Activated T-helper 17 cell treated with anti-CD3 and anti-CD28 coated beads, Interleukin-2, amount 50 U/mL, for 72 hours (primary cell): ENCODE measurements around the gene RSRP1. TPM values are rescaled to one million over a fixed set of nuclear protein-coding genes. Genes with fewer than 3 reads are reported as not detected.

Experiments
- ATAC-seq: fragments of 150-1000 bp; cut with Tn5 transposase; replicated peaks from 2 replicates; pipeline ENCODE4 v1.10.0; 2021; ENCODE audit warnings: mild to moderate bottlenecking, moderate library complexity
- H3K27ac Mint-ChIP-seq: one replicate; pipeline ENCODE4 v1.8.0; 2022; ENCODE audit warnings: mixed read lengths
- H3K27me3 Mint-ChIP-seq: one replicate; pipeline ENCODE4 v1.8.0; 2022; ENCODE audit warnings: mixed read lengths
- H3K36me3 Mint-ChIP-seq: one replicate; pipeline ENCODE4 v1.8.0; 2022; ENCODE audit warnings: low read depth, mild to moderate bottlenecking, mixed read lengths
- H3K4me1 Mint-ChIP-seq: one replicate; pipeline ENCODE4 v1.8.0; 2022; ENCODE audit warnings: mixed read lengths
- H3K4me3 Mint-ChIP-seq: one replicate; pipeline ENCODE4 v1.8.0; 2022; ENCODE audit warnings: mild to moderate bottlenecking, mixed read lengths
- H3K9me3 Mint-ChIP-seq: one replicate; pipeline ENCODE4 v1.8.0; 2022; ENCODE audit warnings: mixed read lengths
- total RNA-seq, 2 donors: library from RNA; stranded (reverse); gene quantifications; one replicate each; pipeline ENCODE4 v1.2.3, GENCODE V29; 2022

The RSRP1 gene
- total RNA-seq, 2 donors from 2014 or later: 120 to 228 TPM

GRCh38 chr1:25197235-25197975 lies 49.8 kb downstream of the RSRP1 start:
- no peak for ATAC-seq

GRCh38 chr1:25196830-25197229 lies 50.4 kb downstream of the RSRP1 start:
- Mint-ChIP-seq H3K9me3 (no peaks in the 10 kb centered on the region), H3K4me1 (peaks cover 6% of the 10 kb centered on the region), H3K27me3 (peaks cover 6% of the 10 kb centered on the region), H3K4me3 (no peak overlapping the region), H3K27ac (no peak overlapping the region), H3K36me3 (no peaks in the 10 kb centered on the region)
- no peak for ATAC-seq

More at GRCh38 chr1:25197235-25197975, 49.8 kb downstream of the RSRP1 start:
- no peak overlapping the region for H3K4me3 Mint-ChIP-seq
- no peaks in the 10 kb centered on the region for H3K9me3 Mint-ChIP-seq
- H3K4me1 Mint-ChIP-seq: peaks cover 6% of the 10 kb centered on the region
- no peak overlapping the region for H3K27ac Mint-ChIP-seq
- H3K36me3 Mint-ChIP-seq: no peaks in the 10 kb centered on the region
- peaks cover 6% of the 10 kb centered on the region for H3K27me3 Mint-ChIP-seq

GRCh38 chr1:25195835-25196234 lies 51.4 kb downstream of the RSRP1 start:
- Mint-ChIP-seq H3K4me1 (peaks cover 6% of the 10 kb centered on the region), H3K36me3 (no peaks in the 10 kb centered on the region)

GRCh38 chr1:25194572-25195020 lies 52.7 kb downstream of the RSRP1 start:
- no peak overlapping the region for H3K4me3 Mint-ChIP-seq
- H3K4me1 Mint-ChIP-seq: peaks cover 6% of the 10 kb centered on the region
- H3K36me3 Mint-ChIP-seq: no peaks in the 10 kb centered on the region
- H3K27me3 Mint-ChIP-seq: peaks cover 6% of the 10 kb centered on the region
- no peak for ATAC-seq
- no peak overlapping the region for H3K27ac Mint-ChIP-seq
- no peaks in the 10 kb centered on the region for H3K9me3 Mint-ChIP-seq

More at GRCh38 chr1:25195835-25196234, 51.4 kb downstream of the RSRP1 start:
- no peak for ATAC-seq
- Mint-ChIP-seq H3K27me3 (peaks cover 6% of the 10 kb centered on the region), H3K27ac (no peak overlapping the region), H3K4me3 (no peak overlapping the region), H3K9me3 (no peaks in the 10 kb centered on the region)

GRCh38 chr1:25194054-25194453 lies 53.2 kb downstream of the RSRP1 start:
- Mint-ChIP-seq H3K4me1 (peaks cover 6% of the 10 kb centered on the region), H3K36me3 (no peaks in the 10 kb centered on the region), H3K27me3 (peaks cover 6% of the 10 kb centered on the region), H3K4me3 (no peak overlapping the region), H3K9me3 (no peaks in the 10 kb centered on the region), H3K27ac (no peak overlapping the region)
- no peak for ATAC-seq

- Mint-ChIP-seq H3K27me3 (peaks cover 6% of the 10 kb centered on the region), H3K4me3 (no peak overlapping the region), H3K9me3 (no peaks in the 10 kb centered on the region), H3K36me3 (no peaks in the 10 kb centered on the region), H3K27ac (no peak overlapping the region), H3K4me1 (peaks cover 6% of the 10 kb centered on the region)
- no peak for ATAC-seq
Measured at GRCh38 chr1:25193229-25193628, 54.0 kb downstream of the RSRP1 start.

Other genes starting within 250 kb of the RSRP1 start
- 10 to 100 TPM; 39.1 to 46.1 TPM for gene SYF2, start 15.0 kb downstream of the RSRP1 start, total RNA-seq
- under 1 TPM in 1 of 2 donors, not detected in 1; 0.11 TPM for gene RHD, start 25.1 kb upstream of the RSRP1 start, total RNA-seq
- 100 to 1,000 TPM in 1 of 2 donors, 10 to 100 TPM in 1; 76.3 to 125 TPM for gene TMEM50A, start 90.9 kb upstream of the RSRP1 start, total RNA-seq
- gene RHCE, start 173.4 kb upstream of the RSRP1 start, total RNA-seq: 1 to 10 TPM in 1 of 2 donors, not detected in 1; 1.3 TPM
- gene MACO1, start 183.4 kb upstream of the RSRP1 start, total RNA-seq: 10 to 100 TPM; 12.4 to 18.8 TPM